ENCODE data around the gene DACT1.

GRCh38 chr14:58639842-58640484, 2.2 kb downstream of the DACT1 start:
- peak in 5 of 6 experiments; percentile 36 to 59 (median 47) for TF ChIP-seq CTCF (IDR thresholded peaks at IDR 0.05)
- TF ChIP-seq POLR2A (IDR thresholded peaks at IDR 0.05), result no peak
